Measurements from ENCODE around the gene HIPK4.
"Not testable (repeated sequence)": the region's sequence is repeated elsewhere in the genome, so short reads cannot be mapped to it uniquely, and the experiment has no call there.

HIPK4 gene

GRCh38 chr19:40339018-40339728 is 50.8 kb downstream of the HIPK4 start:
- no peak for DNase-seq (ENCODE audit: low read depth in 2 of 2)

GRCh38 chr19:40337594-40337993 is 52.4 kb downstream of the HIPK4 start:
- DNase-seq (ENCODE audit: low read depth in 2 of 2), result no peak

- no peak for DNase-seq (ENCODE audit: low read depth in 2 of 2)
These were observed 52.9 kb downstream of the HIPK4 start for GRCh38 chr19:40337107-40337506.

GRCh38 chr19:40336601-40336900 is 53.4 kb downstream of the HIPK4 start:
- no peak for DNase-seq (ENCODE audit: low read depth in 2 of 2)

GRCh38 chr19:40335855-40336600 is 54.0 kb downstream of the HIPK4 start:
- DNase-seq (ENCODE audit: low read depth in 2 of 2), result no peak

- DNase-seq (ENCODE audit: low read depth in 2 of 2), result no peak
These were observed 54.9 kb downstream of the HIPK4 start for GRCh38 chr19:40335101-40335500.

- DNase-seq (ENCODE audit: low read depth in 2 of 2), result not testable (repeated sequence)
These were observed 56.9 kb downstream of the HIPK4 start for GRCh38 chr19:40333083-40333482.

- DNase-seq (ENCODE audit: low read depth in 2 of 2), result no peak
These were observed 57.3 kb downstream of the HIPK4 start for GRCh38 chr19:40332669-40333068.

- no peak for DNase-seq (ENCODE audit: low read depth in 2 of 2)
These were observed 58.9 kb downstream of the HIPK4 start for GRCh38 chr19:40331052-40331451.

Measured in stimulated activated CD8-positive, alpha-beta memory T cell treated with anti-CD3 and anti-CD28 coated beads, Interleukin-15, amount 100 ng/mL, for 4 hours (primary cell).